Measurements from ENCODE around the gene PDE3B.
"Not testable (repeated sequence)": the region's sequence is repeated elsewhere in the genome, so short reads cannot be mapped to it uniquely, and the experiment has no call there.

The PDE3B gene

GRCh38 chr11:14643697-14644225, at the start of gene PDE3B:
PDE3B (plus strand) TSS chr11:14643804; CDS start chr11:14644076, 272 bp downstream.
- peak in 50 of 58 donors; percentile 30 to 84 (median 60) for DNase-seq

GRCh38 chr11:14595261-14595660, 48.3 kb upstream of the PDE3B start:
- not testable (repeated sequence) for DNase-seq

- no peak for DNase-seq
Measured at GRCh38 chr11:14607713-14608112, 35.9 kb upstream of the PDE3B start.

GRCh38 chr11:14609902-14610301, 33.7 kb upstream of the PDE3B start:
- DNase-seq: no peak

GRCh38 chr11:14611939-14612338, 31.7 kb upstream of the PDE3B start:
- DNase-seq: no peak

GRCh38 chr11:14612694-14613093, 30.9 kb upstream of the PDE3B start:
- DNase-seq: no peak

GRCh38 chr11:14614091-14614622, 29.4 kb upstream of the PDE3B start:
- DNase-seq: no peak

- no peak for DNase-seq
Measured at GRCh38 chr11:14617241-14618027, 26.2 kb upstream of the PDE3B start.

GRCh38 chr11:14618060-14618459, 25.5 kb upstream of the PDE3B start:
- DNase-seq: no peak

- DNase-seq: no peak
Measured at GRCh38 chr11:14619603-14620531, 23.7 kb upstream of the PDE3B start.

GRCh38 chr11:14622223-14622954, 21.2 kb upstream of the PDE3B start:
- DNase-seq: no peak

GRCh38 chr11:14623036-14623435, 20.6 kb upstream of the PDE3B start:
- DNase-seq: no peak

- DNase-seq: no peak
Measured at GRCh38 chr11:14625586-14626205, 17.9 kb upstream of the PDE3B start.

- no peak for DNase-seq
Measured at GRCh38 chr11:14626650-14627049, 17.0 kb upstream of the PDE3B start.

GRCh38 chr11:14633506-14634224, 9.9 kb upstream of the PDE3B start:
- not testable (repeated sequence) for DNase-seq

- DNase-seq: no peak
Measured at GRCh38 chr11:14634813-14635212, 8.8 kb upstream of the PDE3B start.

- no peak for DNase-seq
Measured at GRCh38 chr11:14635546-14635945, 8.1 kb upstream of the PDE3B start.

- DNase-seq: no peak
Measured at GRCh38 chr11:14636119-14636518, 7.5 kb upstream of the PDE3B start.

GRCh38 chr11:14637868-14638409, 5.7 kb upstream of the PDE3B start:
- no peak for DNase-seq
